GM18517 (cell line): Measurements from ENCODE around the gene TMEM250.
"Not testable (repeated sequence)": the region's sequence is repeated elsewhere in the genome, so short reads cannot be mapped to it uniquely, and the experiment has no call there.

Experiments used
- ATAC-seq: cut with Tn5 transposase; IDR thresholded peaks from one replicate; pipeline ENCODE4 v1.9.1; 2021; ENCODE audit warnings: mild to moderate bottlenecking, moderate library complexity; ENCODE audit not compliant: unreplicated experiment

The TMEM250 gene, protein sequence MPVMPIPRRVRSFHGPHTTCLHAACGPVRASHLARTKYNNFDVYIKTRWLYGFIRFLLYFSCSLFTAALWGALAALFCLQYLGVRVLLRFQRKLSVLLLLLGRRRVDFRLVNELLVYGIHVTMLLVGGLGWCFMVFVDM

DNA sequence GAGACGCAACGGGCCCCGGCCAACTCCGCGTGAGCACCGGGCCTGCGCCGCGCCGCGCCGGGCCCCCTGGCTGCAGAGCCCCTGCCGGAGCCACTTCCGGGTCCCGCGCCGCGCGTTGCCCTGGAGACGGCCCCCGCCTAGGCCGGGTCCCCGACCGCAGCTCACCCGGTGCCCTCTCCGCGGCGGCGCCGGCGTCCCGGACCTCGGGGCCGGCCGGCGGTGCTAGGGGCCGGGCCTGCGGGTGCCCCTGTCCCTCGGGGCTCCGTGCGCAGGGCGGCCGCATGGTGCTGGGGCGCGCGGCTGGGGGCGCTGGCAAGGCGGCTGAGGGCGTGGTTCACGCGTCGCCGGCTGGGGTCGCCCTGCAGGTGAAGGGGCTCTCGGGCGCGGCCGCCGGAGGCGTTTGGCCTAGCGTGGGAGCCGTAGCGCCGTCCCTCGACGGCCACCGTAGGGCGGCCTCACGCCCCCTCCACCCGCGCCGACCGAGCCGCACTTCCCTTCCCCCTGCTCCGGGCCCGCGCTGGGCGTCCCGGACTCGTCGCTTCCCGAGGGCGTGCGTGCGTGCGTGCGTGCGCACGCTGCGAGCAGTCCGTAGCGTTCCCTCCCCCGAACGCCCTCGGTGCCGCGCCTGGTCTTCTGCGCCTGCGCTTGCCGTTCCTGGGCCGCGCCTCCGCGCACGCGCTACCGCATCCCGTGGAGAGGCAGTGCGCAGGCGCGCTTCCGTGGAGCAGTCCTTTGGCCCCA is at the start of gene TMEM250:
Gene TMEM250, minus strand, starts transcription at position 556 of the 741 bp plus-strand sequence. CDS start 1,975 bp downstream, outside the sequence.
- peak; percentile 68 for ATAC-seq

DNA sequence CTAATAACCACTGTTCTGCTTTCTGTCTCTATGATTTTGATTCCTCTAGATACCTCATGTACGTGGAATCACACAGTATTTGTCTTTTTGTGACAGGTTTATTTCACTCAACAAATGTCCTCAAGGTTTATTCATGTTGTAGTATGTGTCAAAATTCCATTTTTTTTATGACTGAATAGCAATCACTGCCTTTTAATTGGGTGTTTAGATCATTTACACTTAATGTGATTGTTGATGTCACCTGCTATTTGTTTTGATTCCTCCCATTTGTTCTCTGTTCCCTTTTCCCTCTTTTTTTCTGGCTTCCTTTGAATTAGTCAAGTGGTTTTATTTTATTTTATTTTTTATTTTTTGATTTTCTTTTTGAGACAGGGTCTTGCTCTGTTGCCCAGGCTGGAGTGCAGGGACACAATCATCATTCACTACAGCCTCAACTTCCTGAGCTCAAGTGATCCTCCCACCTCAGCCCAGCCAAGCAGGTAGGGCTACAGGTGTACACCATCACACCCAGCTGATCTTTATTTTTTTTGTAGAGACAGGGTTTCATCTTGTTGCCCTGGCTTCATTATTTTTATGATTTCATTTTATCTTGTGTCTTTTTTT is 44.7 kb upstream of the TMEM250 start:
- ATAC-seq = no peak

DNA sequence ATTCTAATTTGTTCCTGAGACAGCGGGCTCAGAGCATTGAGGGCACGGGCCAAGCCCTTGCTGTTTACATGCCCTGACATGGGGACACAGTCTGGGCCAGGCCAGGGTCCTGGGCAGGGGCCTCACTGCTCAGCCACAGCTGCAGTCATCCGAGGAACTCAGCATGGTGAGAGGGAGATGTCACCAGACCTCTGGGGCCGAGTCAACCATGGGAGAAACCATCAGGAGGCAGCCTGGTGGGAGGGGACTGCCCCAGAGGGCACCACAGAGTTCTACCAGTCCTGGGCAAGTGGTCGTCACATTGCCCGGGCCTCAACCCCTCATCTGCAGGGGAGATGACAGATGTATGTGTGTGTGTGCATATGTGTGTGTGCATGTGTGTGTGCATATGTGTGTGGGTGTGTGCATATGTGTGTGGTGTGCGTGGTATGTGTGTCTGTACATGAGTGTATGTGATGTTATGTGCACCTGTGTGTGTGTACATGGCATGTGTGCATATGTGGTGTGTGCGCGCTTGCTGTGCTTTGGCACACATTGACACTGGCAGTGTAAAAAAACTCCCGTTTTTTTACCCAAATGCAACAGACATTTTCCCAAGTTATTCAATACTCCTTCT is 42.4 kb upstream of the TMEM250 start:
- no peak for ATAC-seq

DNA sequence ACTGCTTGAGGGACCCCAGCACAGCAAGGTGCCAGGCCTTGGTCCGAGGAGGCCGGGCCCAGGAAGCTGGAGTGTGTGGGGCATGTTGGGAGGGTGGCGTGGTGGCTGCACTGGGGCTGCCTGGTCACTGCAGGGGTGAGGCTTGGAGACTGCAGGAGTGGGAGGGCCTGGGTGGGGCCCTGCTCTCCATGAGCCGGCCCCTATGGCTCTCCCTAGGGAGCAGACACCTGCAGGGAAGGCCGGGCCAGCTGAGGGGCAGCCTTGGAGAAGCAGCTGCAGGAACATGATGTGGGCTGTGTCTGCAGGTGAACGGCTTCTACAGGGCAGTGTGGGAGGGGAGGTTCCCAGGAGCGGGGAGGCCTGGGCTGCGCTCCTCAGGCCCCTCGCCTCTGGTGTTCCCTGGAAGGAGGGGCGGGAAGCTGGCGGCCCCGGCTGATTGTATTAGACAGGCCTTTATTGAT is 41.7 kb upstream of the TMEM250 start:
- ATAC-seq = no peak

DNA sequence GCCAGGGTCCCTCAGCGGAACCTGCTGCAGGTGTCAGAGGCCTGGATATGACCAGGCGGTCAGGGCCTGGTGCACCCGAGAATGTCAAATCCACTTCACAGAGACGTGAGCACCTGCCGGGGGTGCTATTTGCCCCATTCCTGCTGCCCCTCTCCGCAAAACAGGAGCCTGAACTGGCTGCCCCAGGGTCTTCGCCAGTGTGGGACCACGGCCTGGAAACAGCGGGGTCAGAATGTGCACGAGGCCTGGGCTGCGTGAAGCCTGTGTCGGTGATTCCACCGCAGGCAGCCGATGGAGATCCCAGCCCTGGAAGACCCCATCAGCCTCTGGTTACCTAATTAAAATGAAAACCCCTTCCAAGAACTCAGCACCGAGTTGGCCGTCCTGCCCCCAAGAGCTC is 41.2 kb upstream of the TMEM250 start:
- no peak for ATAC-seq

DNA sequence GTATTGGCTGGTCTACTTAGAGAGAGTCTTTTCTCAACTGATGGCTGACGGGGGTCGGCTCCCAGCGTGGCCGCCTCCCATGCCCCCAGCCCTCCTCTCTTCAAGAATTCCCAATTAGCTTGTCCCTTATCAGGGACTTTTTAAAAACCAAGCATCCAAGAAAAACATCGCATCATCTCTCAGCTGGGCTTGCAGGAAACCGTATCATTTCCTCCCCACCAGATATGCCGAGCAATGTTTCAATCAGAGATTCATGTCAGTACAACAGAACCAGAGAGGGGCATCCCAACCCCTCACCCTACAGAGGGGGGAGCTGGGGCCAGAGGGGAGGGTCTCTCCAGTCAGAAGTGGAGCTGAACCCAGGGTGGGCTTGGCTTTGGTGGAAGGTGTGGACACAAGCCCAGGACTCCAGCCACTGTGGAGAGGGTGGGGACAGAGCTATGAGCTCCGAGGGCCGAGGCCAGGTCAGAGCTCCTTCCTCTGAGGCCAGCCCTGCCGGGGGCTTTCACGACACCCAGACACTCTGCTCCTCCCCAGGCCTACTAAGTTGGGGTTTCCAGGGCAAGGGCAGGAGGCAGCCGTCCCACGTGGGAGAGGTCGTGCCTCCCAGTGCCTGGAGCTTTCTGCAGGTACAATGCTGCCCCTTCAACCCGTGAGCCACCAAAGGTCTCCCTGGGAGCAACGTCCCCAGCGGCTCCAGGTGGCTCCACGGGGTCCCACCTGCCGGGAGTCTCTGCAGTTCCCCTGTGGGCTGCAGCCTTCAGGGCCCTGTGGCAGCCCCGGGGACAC is 39.0 kb upstream of the TMEM250 start:
- ATAC-seq = no peak

DNA sequence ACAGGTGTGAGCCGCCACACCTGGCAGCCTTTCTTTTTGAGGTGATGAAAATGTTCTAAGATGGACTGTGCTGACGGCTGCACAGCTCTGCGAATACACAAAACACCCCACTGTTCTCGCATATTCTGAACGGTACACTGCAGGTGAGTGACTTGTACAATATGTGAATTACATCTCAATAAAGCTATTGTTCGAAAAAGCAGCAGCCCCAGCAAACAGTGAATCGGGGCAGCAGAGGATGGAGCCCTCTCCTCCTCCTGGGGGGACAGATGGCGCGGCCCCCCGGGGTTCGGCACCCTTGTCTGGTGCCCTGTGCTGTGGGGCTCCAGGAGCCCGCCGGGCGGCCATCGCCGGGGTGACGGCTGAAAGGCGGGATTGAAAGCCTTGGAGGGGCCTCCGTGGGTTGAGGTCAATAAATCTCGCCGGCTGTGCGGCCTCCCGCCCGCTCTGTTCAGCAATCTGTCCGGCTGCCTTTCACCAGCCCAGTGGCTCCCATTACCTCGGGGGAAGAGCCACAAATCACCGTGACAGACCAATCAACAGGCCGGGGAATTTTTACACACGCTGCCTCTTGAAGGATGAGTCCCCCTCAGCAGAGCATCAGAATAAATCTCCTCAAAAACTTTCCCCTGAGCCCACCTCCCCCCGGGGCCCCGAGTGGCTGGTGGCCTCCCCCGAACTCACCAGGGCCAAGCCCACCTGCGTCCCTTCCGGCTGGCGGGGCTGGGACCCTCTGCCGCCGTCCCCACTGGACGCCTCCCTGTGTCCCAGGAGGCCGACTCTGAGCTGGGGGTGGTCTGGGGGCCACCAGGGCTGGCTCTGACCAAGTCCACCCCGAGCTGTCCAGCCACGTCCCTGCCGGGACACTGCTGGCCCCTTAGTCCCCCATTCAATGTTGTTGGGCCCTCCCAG is 37.8 kb upstream of the TMEM250 start:
- no peak for ATAC-seq

DNA sequence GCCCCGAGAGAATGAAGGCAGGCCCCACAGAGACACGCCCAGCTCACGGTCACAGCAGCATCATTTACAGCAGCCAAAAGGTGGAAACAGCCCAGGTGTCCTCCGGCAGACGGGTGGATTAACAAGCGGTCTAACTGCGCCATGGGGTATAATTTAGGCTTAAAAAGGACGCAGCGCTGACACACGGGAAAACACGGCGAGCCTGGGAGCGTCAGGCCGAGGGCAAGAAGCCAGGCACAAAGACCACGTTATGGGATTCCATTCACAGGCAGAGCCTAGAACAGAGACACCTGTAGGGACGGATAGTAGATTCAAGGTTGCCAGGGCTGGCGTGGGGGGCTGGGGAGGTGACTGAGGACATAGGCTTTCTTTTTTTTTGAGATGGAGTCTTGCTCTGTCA is 36.9 kb upstream of the TMEM250 start:
- ATAC-seq = no peak

DNA sequence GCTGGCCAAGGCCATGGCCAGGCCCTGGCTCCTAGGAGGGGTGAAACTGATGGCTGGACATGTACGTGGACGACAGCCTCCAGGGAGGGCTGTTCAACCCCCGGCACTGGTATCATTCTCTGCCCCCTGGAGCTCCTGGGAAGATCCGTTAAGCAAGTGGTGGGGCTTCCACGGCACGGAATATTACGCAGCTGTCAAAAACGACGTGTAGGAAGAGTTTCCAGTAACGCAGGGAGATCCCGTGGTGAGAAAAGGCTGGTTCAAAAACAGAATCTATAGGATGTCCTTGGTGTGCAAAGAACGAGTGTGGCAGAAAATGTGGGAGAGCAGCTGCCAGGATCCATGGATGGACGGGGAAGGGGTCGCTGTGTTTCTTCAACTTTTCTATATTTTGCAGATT is 36.3 kb upstream of the TMEM250 start:
- ATAC-seq = no peak

DNA sequence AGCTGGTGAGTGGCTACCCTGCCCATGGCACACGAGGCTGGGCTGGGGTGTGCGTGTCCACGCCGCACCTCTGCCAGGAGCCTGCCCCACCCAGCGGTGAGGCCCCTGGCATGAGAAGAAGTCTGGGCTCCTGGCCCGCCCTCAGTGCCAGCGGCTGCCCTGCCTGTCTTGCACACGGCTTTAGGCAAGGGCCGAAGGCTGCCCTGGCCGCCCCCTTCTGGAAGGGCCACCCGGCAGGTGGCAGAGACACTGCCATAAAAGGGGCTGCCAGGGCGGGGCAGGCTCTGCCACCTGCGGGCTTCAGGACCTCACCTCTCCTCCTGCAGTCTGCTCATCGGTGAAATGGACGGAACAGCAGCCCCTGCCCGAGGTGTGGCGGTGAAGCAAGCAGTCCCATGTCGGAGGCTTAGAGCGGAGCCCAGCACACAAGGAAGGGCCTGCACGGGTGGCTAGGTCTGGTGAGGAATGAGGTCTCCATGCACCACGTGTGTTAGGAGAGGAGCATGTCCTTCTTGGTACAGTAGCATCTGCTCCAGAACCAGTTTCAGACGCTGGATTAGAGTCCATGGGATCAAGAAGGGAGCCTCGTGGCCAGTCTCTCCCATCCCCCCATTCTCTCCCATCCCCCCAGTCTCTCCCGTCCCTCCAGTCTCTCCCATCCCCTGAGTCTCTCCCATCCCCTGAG is 34.8 kb upstream of the TMEM250 start:
- no peak for ATAC-seq

DNA sequence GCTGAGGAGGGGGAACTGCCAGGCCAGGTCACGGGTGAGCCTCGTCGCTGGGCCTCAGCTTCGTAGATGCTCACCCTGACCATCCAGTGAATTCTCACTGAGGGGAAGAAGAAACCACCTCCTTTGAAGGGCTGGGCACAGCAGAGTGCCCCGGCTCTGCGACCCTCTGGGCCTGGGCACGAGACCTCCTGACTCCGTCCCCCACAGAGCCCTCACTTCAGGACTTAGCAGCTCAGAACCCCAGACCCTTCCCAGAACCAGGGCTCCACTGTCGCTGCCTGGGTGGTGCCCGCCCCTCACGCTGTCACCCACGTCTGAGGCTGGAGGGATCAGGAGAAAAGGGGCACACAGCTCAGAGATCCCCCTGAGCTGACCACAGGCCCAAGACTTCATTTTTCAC is 34.3 kb upstream of the TMEM250 start:
- no peak for ATAC-seq

DNA sequence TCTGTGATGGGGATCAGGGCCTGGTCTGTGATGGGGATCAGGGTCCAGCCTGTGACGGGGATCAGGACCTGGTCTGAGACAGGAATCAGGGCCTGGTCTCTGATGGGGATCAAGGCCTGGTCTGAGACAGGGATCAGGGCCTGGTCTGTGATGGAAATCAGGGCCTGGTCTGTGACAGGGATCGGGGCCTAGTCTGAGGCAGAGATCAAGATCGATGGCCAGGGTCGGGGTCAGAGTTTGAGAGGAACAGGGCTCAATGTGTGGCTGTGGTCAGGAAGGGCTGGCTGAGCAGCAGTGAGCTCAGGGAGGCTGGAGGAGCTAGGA is 33.8 kb upstream of the TMEM250 start:
- no peak for ATAC-seq

DNA sequence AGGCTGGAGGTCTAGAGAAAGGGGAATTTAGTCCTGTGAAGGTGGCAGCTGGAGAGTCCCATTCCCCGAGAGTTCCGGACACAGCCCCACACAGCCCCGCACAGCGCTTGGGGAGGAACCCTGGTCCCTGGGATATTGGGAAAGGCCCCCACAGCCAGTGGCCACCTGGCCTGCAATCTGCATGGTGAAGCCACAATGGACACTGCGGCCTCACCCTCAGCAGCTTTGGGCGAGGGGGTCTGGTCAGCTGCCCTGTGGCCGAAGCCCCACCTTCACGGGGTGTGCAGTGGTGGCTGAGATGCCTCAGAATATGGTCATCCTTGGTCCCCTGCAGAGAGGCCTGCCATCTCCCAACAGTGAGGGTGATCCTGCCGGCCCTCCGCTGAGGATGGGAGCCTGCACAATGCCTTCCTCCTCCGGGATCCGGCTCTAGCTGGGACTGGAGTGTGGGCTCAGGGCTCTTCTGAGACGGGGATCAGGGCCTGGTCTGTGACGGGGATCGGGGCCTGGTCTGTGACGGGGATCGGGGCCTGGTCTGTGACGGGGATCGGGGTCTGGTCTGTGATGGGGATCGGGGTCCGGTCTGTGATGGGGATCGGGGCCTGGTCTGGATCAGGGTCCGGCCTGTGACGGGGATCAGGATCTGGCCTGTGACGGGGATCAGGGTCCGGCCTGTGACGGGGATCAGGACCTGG is 33.3 kb upstream of the TMEM250 start:
- ATAC-seq = no peak

DNA sequence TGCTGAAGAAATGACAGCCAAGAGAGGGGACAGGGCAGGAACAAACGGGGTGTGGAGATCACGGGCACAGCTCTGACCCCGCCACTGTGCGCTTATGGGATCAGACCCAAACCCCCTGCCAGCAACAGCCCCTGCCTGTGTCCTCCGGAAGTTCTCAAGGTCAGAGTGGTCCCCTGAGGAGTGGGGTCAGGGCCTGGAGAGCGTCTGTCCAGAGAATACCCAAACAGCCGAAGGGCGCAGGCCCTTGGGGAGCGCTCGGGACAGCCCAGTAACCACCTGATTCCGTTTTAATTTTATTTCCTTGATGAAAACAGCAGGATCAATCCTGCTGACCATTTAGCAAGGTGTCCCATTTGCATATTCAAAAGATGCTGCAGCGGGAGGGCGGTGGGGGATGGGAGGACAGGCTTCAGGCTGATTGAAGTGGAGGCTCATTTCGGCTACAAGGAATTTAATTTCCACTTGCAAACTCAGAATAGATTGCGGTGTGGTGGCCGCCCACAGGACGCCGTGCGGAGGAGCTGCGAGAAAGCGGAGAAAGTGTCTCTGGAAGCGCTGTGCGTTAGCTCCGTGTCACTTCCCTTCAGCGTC is 32.6 kb upstream of the TMEM250 start:
- ATAC-seq = no peak

DNA sequence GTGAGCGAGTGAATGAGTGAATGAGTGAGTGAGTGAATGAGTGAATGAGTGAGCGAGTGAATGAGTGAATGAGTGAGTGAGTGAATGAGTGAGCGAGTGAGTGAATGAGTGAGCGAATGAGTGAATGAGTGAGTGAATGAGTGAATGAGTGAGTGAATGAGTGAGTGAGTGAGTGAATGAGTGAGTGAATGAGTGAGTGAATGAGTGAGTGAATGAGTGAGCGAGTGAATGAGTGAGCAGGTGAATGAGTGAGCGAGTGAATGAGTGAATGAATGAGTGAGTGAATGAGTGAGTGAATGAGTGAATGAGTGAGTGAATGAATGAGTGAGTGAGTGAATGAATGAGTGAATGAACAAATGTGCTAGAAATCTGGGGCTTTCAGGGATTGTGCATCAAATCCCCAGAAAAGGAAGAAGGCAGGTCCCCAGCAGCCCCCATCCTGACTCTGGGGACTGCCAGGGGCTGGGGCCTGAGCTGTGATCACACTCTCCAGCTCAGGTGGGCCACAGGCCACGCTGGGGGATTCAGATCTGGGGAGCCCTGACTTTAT is 32.1 kb upstream of the TMEM250 start:
- not testable (repeated sequence) for ATAC-seq

DNA sequence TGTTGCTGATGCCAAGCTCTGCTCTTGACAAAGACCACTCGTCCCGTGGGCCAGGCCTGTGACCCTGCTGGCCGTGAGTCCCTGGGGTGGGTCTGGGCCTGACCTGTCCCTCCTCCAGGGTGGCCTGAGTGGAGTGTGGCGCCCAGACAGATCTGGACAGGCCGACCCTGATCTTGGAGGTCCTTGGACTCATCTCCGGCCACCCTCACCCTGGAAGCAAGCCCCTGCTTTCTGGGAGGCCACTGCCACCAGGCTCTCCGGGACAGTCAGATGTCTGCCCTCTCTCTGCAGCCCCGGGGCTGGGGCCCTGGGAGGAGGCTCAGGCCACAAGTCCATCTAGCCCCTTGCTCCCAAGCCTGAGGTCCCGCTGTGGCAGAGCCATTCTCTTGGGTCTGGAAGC is 31.2 kb upstream of the TMEM250 start:
- no peak for ATAC-seq

DNA sequence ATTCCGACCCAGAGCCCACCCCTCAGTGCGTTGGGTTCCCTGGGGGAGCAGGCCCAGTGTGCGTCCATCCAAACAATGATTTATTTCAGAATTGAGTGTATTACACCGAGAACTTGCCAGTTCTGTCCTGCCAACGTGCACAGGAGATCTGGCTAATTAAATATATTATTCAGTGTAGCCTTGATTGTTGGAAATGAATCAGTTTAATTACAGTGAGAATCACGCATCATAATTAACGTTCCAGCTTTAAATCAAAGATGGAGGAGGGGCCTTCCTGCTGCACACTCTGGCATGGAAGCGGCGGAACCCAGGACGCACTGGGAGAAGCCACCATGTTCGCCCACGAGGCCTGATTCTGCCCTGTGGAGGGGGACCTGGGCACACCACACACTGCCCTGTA is 30.7 kb upstream of the TMEM250 start:
- ATAC-seq = no peak

DNA sequence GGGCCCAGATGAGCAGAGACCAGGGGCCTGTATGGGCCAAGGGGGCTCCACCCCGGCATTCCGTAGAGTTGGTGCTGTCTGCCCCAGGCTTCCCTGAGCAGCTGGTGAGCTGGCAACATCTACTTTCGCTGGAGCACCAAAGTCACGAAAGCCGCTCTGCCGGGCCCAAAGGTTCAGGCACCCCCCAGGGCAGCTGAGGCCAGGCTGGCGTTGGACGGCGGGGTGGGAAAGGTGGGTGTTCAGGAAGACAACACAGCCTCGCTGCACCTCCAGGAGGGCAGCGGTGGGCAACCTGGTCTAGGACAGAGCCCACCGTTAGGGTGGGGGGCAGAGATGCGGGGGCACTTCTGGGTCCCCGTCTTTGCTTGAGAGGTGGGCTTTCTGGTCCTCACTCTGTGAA is 30.1 kb upstream of the TMEM250 start:
- ATAC-seq = no peak
